Measurements from ENCODE around the gene CLIC6. TPM values are rescaled to one million over a fixed set of nuclear protein-coding genes. Genes with fewer than 3 reads are reported as not detected.

The CLIC6 gene
- total and polyA plus RNA-seq, 2 of the 8 experiments (the other 6 are each of a cell fraction or from before 2014, with no cell fraction given), result 0.42 to 1.3 TPM

DNA sequence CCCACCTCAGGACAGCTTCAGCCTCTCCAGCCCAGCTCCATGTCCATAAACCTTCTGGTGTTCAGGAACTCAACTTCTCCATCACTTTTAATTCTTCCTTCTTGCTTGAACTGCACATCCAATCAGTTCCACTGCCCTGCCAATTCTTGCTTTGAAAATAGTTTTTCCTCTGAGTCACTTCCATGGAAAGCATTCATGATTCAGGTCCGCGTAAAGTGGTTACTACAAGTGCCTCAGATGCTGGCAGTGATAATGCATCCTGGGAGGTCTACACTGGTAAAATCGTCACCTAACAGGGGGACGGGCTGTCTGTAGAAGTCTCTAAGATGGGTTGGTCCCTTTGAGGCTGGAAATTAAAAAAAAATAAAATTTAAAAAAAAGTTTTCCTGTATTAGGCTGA, 27.9 kb upstream of the CLIC6 start (continued):
- TF ChIP-seq CHD7 (IDR thresholded peaks at IDR 0.05; ENCODE audit: insufficient replicate concordance, low read length) (no peak), ZNF274 (IDR thresholded peaks at IDR 0.05; ENCODE audit: borderline replicate concordance, extremely low read depth, low read length) (no peak), RFX5 (IDR thresholded peaks at IDR 0.05; ENCODE audit: borderline replicate concordance, low read depth, low read length) (no peak), SIRT6 (IDR thresholded peaks at IDR 0.05; ENCODE audit: low read length) (no peak)
